Measurements from ENCODE around the gene FOXE1. TPM values are rescaled to one million over a fixed set of nuclear protein-coding genes. Genes with fewer than 3 reads are reported as not detected.

FOXE1 gene
- total and polyA plus RNA-seq, 2 experiments from 2014 or later: 0.45 TPM; not detected in 1

DNA sequence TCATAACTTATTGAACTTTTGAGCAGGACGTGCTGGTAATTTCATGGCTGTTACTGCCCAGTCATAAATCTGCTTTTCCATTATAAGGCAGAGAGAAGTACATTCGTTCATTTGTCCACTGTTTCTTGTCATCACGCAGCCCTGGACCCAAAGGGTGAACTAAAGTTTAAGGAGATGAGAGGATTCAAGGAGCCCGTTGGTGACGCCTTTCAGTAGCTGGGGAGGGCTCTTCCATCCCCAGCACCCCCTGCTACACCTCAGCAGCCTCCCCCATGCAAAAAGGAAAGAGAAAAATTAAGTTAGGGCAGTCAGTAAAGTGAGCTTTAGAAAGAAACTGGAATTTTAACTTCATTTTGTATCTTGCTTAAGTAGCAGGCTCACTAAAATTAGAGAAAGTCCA is 2.9 kb downstream of the FOXE1 start:
- H3K36me3 ChIP-seq (ENCODE audit: insufficient read depth): no peaks in the 10 kb centered on the region
- peaks cover 19% of the 10 kb centered on the region for H3K4me1 Mint-ChIP-seq
- H4K20me1 ChIP-seq (replicated peaks; ENCODE audit: insufficient read depth): peaks cover 27% of the 10 kb centered on the region
- H3K4me1 ChIP-seq (ENCODE audit: insufficient read depth): peaks cover 34% of the 10 kb centered on the region
- H3K27ac Mint-ChIP-seq: no peak overlapping the region
- peaks cover 100% of the 10 kb centered on the region for H3K27me3 ChIP-seq (ENCODE audit: insufficient read depth)
- H2AFZ ChIP-seq: no peak overlapping the region
- DNase-seq (ENCODE audit: low spot score) (no peak), ATAC-seq (no peak)
- H3K9me2 ChIP-seq (ENCODE audit: insufficient read depth): no peaks in the 10 kb centered on the region
- no peaks in the 10 kb centered on the region; the same call in 2 of the 3 replicates for H3K9me3 Mint-ChIP-seq
- H3K79me2 ChIP-seq (replicated peaks; ENCODE audit: insufficient read depth): no peaks in the 10 kb centered on the region
- H3K36me3 Mint-ChIP-seq (ENCODE audit: low read depth): no peaks in the 10 kb centered on the region
- no peak overlapping the region for H3K27ac ChIP-seq (ENCODE audit: low read depth)
- peaks cover 20% of the 10 kb centered on the region for H3F3A ChIP-seq (replicated peaks; ENCODE audit: low read depth)
- H3K4me3 ChIP-seq: peak overlapping the region; percentile 62; the same call in 1 of the 2 replicates
- H3K27me3 Mint-ChIP-seq (ENCODE audit: insufficient read depth, low read depth, poor library complexity): peaks cover 91% of the 10 kb centered on the region
- no peak overlapping the region; the same call in 2 of the 3 replicates for H3K4me3 Mint-ChIP-seq
- H3K4me2 ChIP-seq: peak overlapping the region; percentile 74
- TF ChIP-seq CREB1 (CRISPR knock-in tag; IDR thresholded peaks at IDR 0.05; ENCODE audit: low read depth) (no peak), JUNB (IDR thresholded peaks at IDR 0.05; ENCODE audit: unreplicated experiment) (no peak), ZNF331 (CRISPR knock-in tag; IDR thresholded peaks at IDR 0.05; ENCODE audit: low read depth) (no peak), EZH2phosphoT487 (IDR thresholded peaks at IDR 0.05; ENCODE audit: unreplicated experiment) (no peak), NANOG (IDR thresholded peaks at IDR 0.05; ENCODE audit: borderline replicate concordance) (no peak), EZH2 (IDR thresholded peaks at IDR 0.05; ENCODE audit: low read depth, unreplicated experiment) (no peak), ZNF462 (CRISPR knock-in tag; IDR thresholded peaks at IDR 0.05) (no peak)
- TF ChIP-seq, protein P1, sequence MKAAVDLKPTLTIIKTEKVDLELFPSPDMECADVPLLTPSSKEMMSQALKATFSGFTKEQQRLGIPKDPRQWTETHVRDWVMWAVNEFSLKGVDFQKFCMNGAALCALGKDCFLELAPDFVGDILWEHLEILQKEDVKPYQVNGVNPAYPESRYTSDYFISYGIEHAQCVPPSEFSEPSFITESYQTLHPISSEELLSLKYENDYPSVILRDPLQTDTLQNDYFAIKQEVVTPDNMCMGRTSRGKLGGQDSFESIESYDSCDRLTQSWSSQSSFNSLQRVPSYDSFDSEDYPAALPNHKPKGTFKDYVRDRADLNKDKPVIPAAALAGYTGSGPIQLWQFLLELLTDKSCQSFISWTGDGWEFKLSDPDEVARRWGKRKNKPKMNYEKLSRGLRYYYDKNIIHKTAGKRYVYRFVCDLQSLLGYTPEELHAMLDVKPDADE (IDR thresholded peaks at IDR 0.05): no peak
